GM18873 (cell line): ENCODE measurements around the gene NFATC3.
"Not testable (repeated sequence)": the region's sequence is repeated elsewhere in the genome, so short reads cannot be mapped to it uniquely, and the experiment has no call there.

Source experiments
- ATAC-seq: cut with Tn5 transposase; IDR thresholded peaks from one replicate; pipeline ENCODE4 v1.9.1; 2021; ENCODE audit warnings: mild to moderate bottlenecking, moderate library complexity, moderate number of reproducible peaks; ENCODE audit not compliant: unreplicated experiment, low FRiP score

Gene NFATC3

GRCh38 chr16:68088130-68088972 is 3.2 kb downstream of the NFATC3 start:
- no peak for ATAC-seq

- no peak for ATAC-seq
Measured at GRCh38 chr16:68089067-68089466, 3.9 kb downstream of the NFATC3 start.

- ATAC-seq: no peak
Measured at GRCh38 chr16:68090130-68090529, 5.0 kb downstream of the NFATC3 start.

DNA sequence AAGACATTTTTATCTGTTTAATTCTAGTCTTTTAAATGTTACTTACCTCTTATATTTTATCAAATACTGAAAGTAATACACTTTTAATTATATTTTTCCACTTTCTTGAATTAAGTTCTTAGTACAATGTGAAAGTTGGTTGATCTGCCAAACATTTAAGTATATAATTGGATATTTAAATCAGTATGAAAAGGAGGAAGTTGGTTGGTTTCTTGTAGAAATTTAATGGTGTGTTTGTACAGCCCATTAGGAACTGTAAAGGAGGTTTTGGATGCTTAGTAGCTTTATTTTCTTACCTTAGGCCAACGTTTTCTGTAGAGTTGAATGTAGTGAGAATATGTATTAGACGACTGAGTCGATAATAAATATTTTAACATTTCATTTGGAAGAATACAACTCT is 5.4 kb downstream of the NFATC3 start:
- no peak for ATAC-seq

GRCh38 chr16:68091380-68092261 is 6.5 kb downstream of the NFATC3 start:
- ATAC-seq: no peak

- not testable (repeated sequence) for ATAC-seq
Measured at GRCh38 chr16:68092275-68092674, 7.1 kb downstream of the NFATC3 start.

- no peak for ATAC-seq
Measured at GRCh38 chr16:68093816-68094613, 8.8 kb downstream of the NFATC3 start.

- no peak for ATAC-seq
Measured at GRCh38 chr16:68094614-68094934, 9.4 kb downstream of the NFATC3 start.

DNA sequence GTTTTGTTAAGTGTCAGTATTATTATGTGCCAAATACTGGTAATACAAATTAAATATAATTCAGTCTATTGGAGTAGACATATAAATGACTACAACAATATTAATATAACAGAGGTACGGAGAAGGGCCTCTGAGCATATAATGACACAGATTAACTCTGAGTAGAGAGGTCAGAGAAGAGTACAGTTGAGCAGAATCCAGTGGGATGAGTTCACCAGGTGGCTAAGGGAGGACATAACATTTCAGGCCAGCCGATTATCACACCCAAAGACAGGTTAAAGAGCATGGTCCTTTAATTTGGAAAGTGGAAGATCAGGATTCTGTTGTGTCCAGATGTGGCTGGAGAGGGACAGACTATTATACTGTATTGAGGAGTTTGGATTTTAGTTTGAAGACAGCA is 11.3 kb downstream of the NFATC3 start:
- no peak for ATAC-seq

- ATAC-seq: no peak
Measured at GRCh38 chr16:68097088-68097487, 11.9 kb downstream of the NFATC3 start.

- ATAC-seq: no peak
Measured at GRCh38 chr16:68097895-68098294, 12.7 kb downstream of the NFATC3 start.

DNA sequence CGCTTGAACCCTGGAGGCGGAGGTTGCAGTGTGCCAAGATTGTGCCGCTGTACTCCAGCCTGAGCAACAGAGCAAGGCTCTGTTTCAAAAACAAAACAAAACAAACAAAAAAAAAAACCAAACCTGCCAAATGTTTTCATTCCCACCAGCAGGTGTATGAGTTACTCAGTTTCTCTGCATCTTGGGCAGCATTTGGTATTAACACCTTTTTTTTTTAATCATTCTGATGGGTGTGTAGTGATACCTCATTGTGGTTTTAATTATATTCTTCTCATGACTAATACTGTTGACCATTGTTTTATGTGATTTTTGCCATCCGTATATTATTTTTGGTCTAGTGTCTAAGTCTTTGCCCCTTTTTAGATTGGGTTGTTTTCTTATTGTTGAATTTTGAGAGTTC is 15.3 kb downstream of the NFATC3 start:
- no peak for ATAC-seq

GRCh38 chr16:68105611-68106010 is 20.4 kb downstream of the NFATC3 start:
- no peak for ATAC-seq

- ATAC-seq: not testable (repeated sequence)
Measured at GRCh38 chr16:68107230-68107928, 22.2 kb downstream of the NFATC3 start.

DNA sequence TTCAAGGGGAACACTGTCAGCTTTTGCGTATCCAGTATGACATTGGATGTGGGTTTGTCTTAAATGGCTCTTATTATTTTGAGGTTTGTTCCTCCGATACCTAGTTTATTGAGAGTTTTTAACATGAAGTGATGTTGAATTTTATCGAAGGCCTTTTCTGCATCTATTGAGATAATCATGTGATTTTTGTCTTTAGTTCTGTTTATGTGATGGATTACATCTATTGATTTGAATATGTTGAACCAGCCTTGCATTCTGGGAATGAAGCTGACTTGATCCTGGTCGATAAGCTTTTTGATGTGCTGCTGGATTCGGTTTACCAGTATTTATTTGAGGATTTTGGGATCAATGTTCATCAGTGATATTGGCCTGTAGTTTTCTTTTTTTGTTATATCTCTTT is 24.0 kb downstream of the NFATC3 start:
- ATAC-seq: not testable (repeated sequence)

- not testable (repeated sequence) for ATAC-seq
Measured at GRCh38 chr16:68110611-68111010, 25.4 kb downstream of the NFATC3 start.

- ATAC-seq: no peak
Measured at GRCh38 chr16:68111379-68111778, 26.2 kb downstream of the NFATC3 start.

GRCh38 chr16:68113059-68113761 is 28.0 kb downstream of the NFATC3 start:
- ATAC-seq: no peak

DNA sequence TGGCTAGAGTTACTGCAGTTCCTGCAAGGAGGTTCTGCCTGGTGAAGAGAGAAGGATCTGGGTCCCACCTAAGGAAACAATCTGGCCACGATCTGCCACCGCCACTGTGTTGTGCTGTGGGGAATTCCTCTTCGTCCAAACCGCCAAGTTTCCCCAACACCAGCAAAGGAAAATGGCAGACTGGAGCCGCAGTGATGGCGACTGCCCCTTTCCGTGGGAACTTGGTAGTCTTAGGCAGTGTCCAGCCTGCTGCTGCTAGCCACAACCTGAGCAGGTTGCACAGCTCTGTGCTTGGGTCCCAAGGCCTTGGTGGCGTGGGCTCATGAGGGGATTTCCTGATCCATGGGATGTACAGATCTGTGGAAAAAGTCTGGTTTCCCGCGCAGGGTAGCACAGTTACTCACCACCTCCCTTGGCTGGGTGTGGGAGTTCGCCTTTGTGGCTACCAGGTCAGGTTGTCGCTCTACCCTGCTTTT is 28.6 kb downstream of the NFATC3 start:
- ATAC-seq: no peak
